Effector memory CD4-positive, alpha-beta T cell (primary cell): ENCODE results near the gene DPEP2.

ENCODE experiments used
- DNase-seq, 3 donors: peaks; one replicate each; pipeline ENCODE4 v3.0.0-alpha.2; 2020
- H3K27ac ChIP-seq: 2 replicates; pipeline ENCODE4 v1.7.0; 2013; ENCODE audit warnings: mild to moderate bottlenecking, low read length, moderate library complexity; ENCODE audit not compliant: insufficient read depth, poor library complexity, severe bottlenecking
- H3K27me3 ChIP-seq: replicated peaks from 2 replicates; pipeline ENCODE4 v1.7.0; 2013; ENCODE audit warnings: mild to moderate bottlenecking, low read length; ENCODE audit not compliant: insufficient read depth, control insufficient read depth, poor library complexity, severe bottlenecking
- H3K36me3 ChIP-seq: 2 replicates; pipeline ENCODE4 v1.7.0; 2013; ENCODE audit warnings: mild to moderate bottlenecking, low read length, moderate library complexity; ENCODE audit not compliant: control insufficient read depth, insufficient read depth
- H3K4me1 ChIP-seq: 2 replicates; pipeline ENCODE4 v1.7.0; 2013; ENCODE audit warnings: low read length, mild to moderate bottlenecking; ENCODE audit not compliant: control insufficient read depth, insufficient read depth, poor library complexity, severe bottlenecking
- H3K4me3 ChIP-seq: 2 replicates; pipeline ENCODE4 v1.7.0; 2013; ENCODE audit warnings: low read length, low read depth, mild to moderate bottlenecking; ENCODE audit not compliant: insufficient read depth, poor library complexity, severe bottlenecking
- H3K9me3 ChIP-seq: 2 replicates; pipeline ENCODE4 v1.7.0; 2013; ENCODE audit warnings: mild to moderate bottlenecking, low read length, moderate library complexity; ENCODE audit not compliant: control insufficient read depth

Gene DPEP2

GRCh38 chr16:67944690-67945391, 54.4 kb downstream of the DPEP2 start:
- Histone ChIP-seq H3K4me1 (peaks cover 15% of the 10 kb centered on the region), H3K27ac (no peak overlapping the region), H3K4me3 (no peak overlapping the region), H3K9me3 (no peaks in the 10 kb centered on the region), H3K36me3 (peaks cover 25% of the 10 kb centered on the region), H3K27me3 (no peaks in the 10 kb centered on the region)
- no peak for DNase-seq

- no peak for DNase-seq
- no peak within 1 kb of the TSS for H3K27ac ChIP-seq
- H3K9me3 ChIP-seq, result no peaks in the 10 kb centered on the region
- H3K4me1 ChIP-seq, result peaks cover 18% of the 10 kb centered on the region
- no peak within 1 kb of the TSS for H3K4me3 ChIP-seq
- peaks cover 22% of the 10 kb centered on the region for H3K36me3 ChIP-seq
- no peaks in the 10 kb centered on the region for H3K27me3 ChIP-seq
These were observed 55.4 kb downstream of the DPEP2 start, which contains the start of gene LCAT for GRCh38 chr16:67943619-67944504. Gene LCAT (minus strand): TSS chr16:67944120. CDS start chr16:67944101, 19 bp downstream.

- no peak overlapping the region for H3K27ac ChIP-seq
- H3K4me3 ChIP-seq, result no peak overlapping the region
- DNase-seq, result no peak
- H3K4me1 ChIP-seq, result peaks cover 18% of the 10 kb centered on the region
- no peaks in the 10 kb centered on the region for H3K9me3 ChIP-seq
- H3K36me3 ChIP-seq, result peaks cover 22% of the 10 kb centered on the region
- no peaks in the 10 kb centered on the region for H3K27me3 ChIP-seq
These were observed 56.0 kb downstream of the DPEP2 start for GRCh38 chr16:67943256-67943618.

- Histone ChIP-seq H3K27me3 (no peaks in the 10 kb centered on the region), H3K4me3 (no peak overlapping the region)
These were observed 56.6 kb downstream of the DPEP2 start for GRCh38 chr16:67942510-67943255.

GRCh38 chr16:67942200-67942509, 57.1 kb downstream of the DPEP2 start:
- no peaks in the 10 kb centered on the region for H3K27me3 ChIP-seq
- H3K4me3 ChIP-seq, result no peak overlapping the region
- H3K4me1 ChIP-seq, result peaks cover 22% of the 10 kb centered on the region
- DNase-seq, result no peak
- peaks cover 18% of the 10 kb centered on the region for H3K36me3 ChIP-seq
- H3K27ac ChIP-seq, result no peak overlapping the region
- H3K9me3 ChIP-seq, result no peaks in the 10 kb centered on the region

More at GRCh38 chr16:67942510-67943255, 56.6 kb downstream of the DPEP2 start:
- H3K36me3 ChIP-seq, result peaks cover 22% of the 10 kb centered on the region
- H3K4me1 ChIP-seq, result peaks cover 18% of the 10 kb centered on the region
- H3K27ac ChIP-seq, result no peak overlapping the region
- H3K9me3 ChIP-seq, result no peaks in the 10 kb centered on the region
- no peak for DNase-seq

GRCh38 chr16:67941469-67942199, 57.6 kb downstream of the DPEP2 start:
- DNase-seq, result no peak
- peaks cover 18% of the 10 kb centered on the region for H3K36me3 ChIP-seq
- H3K4me3 ChIP-seq, result no peak overlapping the region

GRCh38 chr16:67940446-67941089, 58.7 kb downstream of the DPEP2 start:
- Histone ChIP-seq H3K36me3 (peaks cover 11% of the 10 kb centered on the region), H3K9me3 (no peaks in the 10 kb centered on the region), H3K4me1 (peaks cover 26% of the 10 kb centered on the region), H3K27me3 (no peaks in the 10 kb centered on the region), H3K27ac (no peak overlapping the region), H3K4me3 (no peak overlapping the region)
- DNase-seq, result no peak

More at GRCh38 chr16:67941469-67942199, 57.6 kb downstream of the DPEP2 start:
- H3K9me3 ChIP-seq, result no peaks in the 10 kb centered on the region
- H3K4me1 ChIP-seq, result peaks cover 26% of the 10 kb centered on the region
- no peaks in the 10 kb centered on the region for H3K27me3 ChIP-seq
- H3K27ac ChIP-seq, result no peak overlapping the region

- DNase-seq, result peak in 1 of 3 donors; percentile 27
- no peak overlapping the region for H3K4me3 ChIP-seq
- H3K4me1 ChIP-seq, result peaks cover 33% of the 10 kb centered on the region
- peaks cover 9% of the 10 kb centered on the region for H3K36me3 ChIP-seq
- H3K9me3 ChIP-seq, result no peaks in the 10 kb centered on the region
- no peaks in the 10 kb centered on the region for H3K27me3 ChIP-seq
- H3K27ac ChIP-seq, result peak overlapping the region; percentile 46
These were observed 59.5 kb downstream of the DPEP2 start for GRCh38 chr16:67939507-67940445.
